Measurements from ENCODE around the gene PIK3R6. TPM values are rescaled to one million over a fixed set of nuclear protein-coding genes. Genes with fewer than 3 reads are reported as not detected.

The PIK3R6 gene
- total RNA-seq, 4 donors from 2014 or later = 0.59 to 4.8 (median 1.7) TPM

DNA sequence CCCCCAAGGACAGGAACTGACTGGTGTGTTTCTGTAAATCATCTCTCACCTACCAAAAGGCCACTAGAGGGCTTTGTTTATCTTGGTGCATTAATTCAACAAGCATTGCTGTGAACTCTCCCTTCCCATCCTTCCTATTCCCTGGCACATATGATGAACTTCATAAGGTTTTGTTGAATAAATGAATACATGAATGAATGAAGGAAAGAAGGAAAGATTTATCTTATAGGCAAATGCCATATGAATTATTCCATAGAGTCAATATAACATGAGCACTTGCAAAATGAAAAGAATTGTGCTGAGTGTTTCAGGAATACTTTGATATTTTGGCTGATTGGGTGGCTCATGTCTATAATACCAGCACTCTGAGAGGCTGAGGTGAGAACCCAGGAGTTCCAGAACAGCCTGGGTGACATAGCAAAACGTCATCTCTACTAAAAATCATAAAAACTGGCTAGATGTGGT is 113.5 kb downstream of the PIK3R6 start:
- no peak for DNase-seq (ENCODE audit: low spot score in 2 of 2)
- TF ChIP-seq EP300 (IDR thresholded peaks at IDR 0.05) = no peak
- TF ChIP-seq CTCF (IDR thresholded peaks at IDR 0.05) = peak in 2 of 5 experiments; percentile 10 to 23
- no peak for TF ChIP-seq POLR2A (IDR thresholded peaks at IDR 0.05)
- H3K27ac ChIP-seq = no peak overlapping the region
- no peaks in the 10 kb centered on the region for H3K9me3 ChIP-seq
- H3K4me1 ChIP-seq = no peaks in the 10 kb centered on the region
- H3K36me3 ChIP-seq = no peaks in the 10 kb centered on the region
- H3K4me3 ChIP-seq = no peak overlapping the region
- WGBS, 2 donors = 35 to 44% methylated on average over 1 of the region's 1 CpG
- peaks cover 0 to 5% of the 10 kb centered on the region in 2 donors for H3K27me3 ChIP-seq

GRCh38 chr17:8753136-8753975 is 114.1 kb downstream of the PIK3R6 start:
- no peaks in the 10 kb centered on the region for H3K4me1 ChIP-seq
- WGBS, 2 donors = 87% methylated on average over 11 to 12 of the region's 12 CpGs
- no peak for DNase-seq (ENCODE audit: low spot score in 2 of 2)
- H3K4me3 ChIP-seq = no peak overlapping the region
- H3K9me3 ChIP-seq = no peaks in the 10 kb centered on the region
- no peaks in the 10 kb centered on the region for H3K36me3 ChIP-seq
- peaks cover 0 to 5% of the 10 kb centered on the region in 2 donors for H3K27me3 ChIP-seq
- TF ChIP-seq EP300 (IDR thresholded peaks at IDR 0.05) (no peak), CTCF (IDR thresholded peaks at IDR 0.05) (no peak), POLR2A (IDR thresholded peaks at IDR 0.05) (no peak)
- H3K27ac ChIP-seq = no peak overlapping the region

Other genes with a start within 250 kb of the PIK3R6 start
- gene MYH10, start 236.9 kb downstream of the PIK3R6 start, total RNA-seq = 10 to 100 TPM; 29.3 to 50.0 (median 35.4) TPM
- not detected for gene CCDC42, start 122.8 kb downstream of the PIK3R6 start, total RNA-seq
- gene SPDYE4, start 109.1 kb downstream of the PIK3R6 start, total RNA-seq = not detected
- gene MFSD6L, start 68.3 kb downstream of the PIK3R6 start, total RNA-seq = not detected
- gene PIK3R5, start 98.0 kb upstream of the PIK3R6 start, total RNA-seq = 10 to 100 TPM; 17.8 to 62.1 (median 22.5) TPM
- 10 to 100 TPM; 15.9 to 31.0 (median 25.0) TPM for gene NTN1, start 153.8 kb upstream of the PIK3R6 start, total RNA-seq